ENCODE measurements around the gene KDM1B. TPM values are rescaled to one million over a fixed set of nuclear protein-coding genes. Genes with fewer than 3 reads are reported as not detected.

KDM1B gene
- total RNA-seq, 3 donors from 2014 or later: 11.0 to 14.3 (median 12.5) TPM

DNA sequence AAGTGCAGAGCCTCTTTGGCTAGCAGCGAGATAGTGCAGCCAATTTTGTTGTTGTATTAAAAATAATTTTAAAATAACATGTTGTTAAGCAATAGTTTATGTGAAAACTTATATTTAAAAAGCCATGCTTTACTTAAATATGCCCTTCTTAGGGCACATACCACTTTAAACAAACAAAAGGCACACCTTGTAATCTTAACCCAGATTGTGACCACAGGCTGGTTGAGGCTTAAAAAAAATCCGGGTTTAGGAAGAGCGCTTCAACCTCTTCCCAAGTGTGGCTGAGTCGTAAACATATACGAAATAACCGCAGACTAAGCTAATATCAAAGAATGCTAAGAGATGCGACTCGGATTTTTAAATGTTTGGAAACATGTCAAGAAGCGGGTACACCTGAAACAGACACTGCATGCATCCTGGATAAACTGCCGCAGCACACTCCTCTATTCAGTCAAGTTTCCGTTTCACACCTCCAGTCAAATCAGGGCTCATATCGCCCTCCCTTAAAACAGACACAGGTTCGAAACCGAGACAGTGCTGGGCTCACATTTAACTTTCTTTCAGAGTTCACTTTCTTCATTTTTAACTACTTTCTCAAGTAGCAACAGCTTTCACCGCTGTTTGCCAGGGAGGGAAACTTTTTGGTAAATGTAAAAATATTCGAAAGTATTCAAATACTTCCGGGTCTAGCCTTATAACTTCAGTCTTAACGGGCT is 107.6 kb downstream of the KDM1B start:
- peak; percentile 50 to 59 for ATAC-seq
- Mint-ChIP-seq H3K9me3 (no peaks in the 10 kb centered on the region), H3K4me3 (peak overlapping the region; percentile 98), H3K27me3 (ENCODE audit: low read depth) (no peaks in the 10 kb centered on the region), H3K4me1 (ENCODE audit: low read depth) (peaks cover 61% of the 10 kb centered on the region), H3K36me3 (ENCODE audit: insufficient read depth) (peaks cover 26% of the 10 kb centered on the region)
- DNase-seq: no peak

DNA sequence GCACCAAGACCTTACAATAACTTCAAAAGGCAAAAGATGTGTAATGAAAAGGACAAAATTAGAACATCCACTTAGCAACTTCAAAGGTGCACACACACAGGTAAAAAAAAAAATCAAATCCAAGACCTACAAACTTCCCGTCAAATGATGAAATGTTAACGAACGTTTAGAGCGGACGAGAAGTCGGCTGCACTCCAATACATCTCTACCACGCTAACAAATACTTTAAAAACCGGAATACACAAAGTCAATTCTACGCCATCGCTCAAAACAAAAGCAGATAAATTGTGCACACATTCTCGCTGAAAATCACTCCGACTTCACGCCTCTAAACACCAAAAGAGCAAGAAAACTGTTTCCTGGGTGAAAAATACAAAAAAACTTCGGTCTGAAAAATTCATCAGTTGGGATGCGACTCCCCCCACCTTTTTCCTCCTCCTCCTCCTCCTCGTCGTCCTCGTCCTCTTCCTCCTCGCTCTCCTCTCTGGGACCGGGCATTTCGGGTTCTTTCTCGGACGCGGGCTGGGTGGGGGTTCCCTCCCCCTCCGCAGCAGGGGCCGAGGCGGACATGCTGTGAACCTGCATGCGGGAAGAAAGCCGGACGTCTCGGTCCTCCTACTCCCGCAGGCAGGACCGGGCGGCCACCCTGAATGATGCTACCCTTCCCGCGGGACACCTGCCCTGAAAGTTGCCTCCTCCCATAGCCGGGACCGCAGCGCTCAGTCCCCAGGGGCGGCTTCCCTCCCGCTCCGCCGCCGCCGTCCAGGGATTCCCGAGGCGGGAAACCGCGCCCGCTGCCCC is 108.4 kb downstream of the KDM1B start:
- H3K27me3 Mint-ChIP-seq (ENCODE audit: low read depth): no peaks in the 10 kb centered on the region
- H3K9me3 Mint-ChIP-seq: no peaks in the 10 kb centered on the region
- H3K4me1 Mint-ChIP-seq (ENCODE audit: low read depth): peaks cover 60% of the 10 kb centered on the region
- peak overlapping the region; percentile 98 for H3K4me3 Mint-ChIP-seq
- ATAC-seq (peak; percentile 3 to 7), DNase-seq (no peak)
- H3K36me3 Mint-ChIP-seq (ENCODE audit: insufficient read depth): peaks cover 25% of the 10 kb centered on the region

- Mint-ChIP-seq H3K27me3 (ENCODE audit: low read depth) (no peaks in the 10 kb centered on the region), H3K4me1 (ENCODE audit: low read depth) (peaks cover 55% of the 10 kb centered on the region)
- peak; percentile 65 to 71 for ATAC-seq
Observed at GRCh38 chr6:18264219-18264922, 109.1 kb downstream of the KDM1B start, which contains the start of gene DEK. Gene DEK (minus strand): TSS chr6:18264530. CDS start chr6:18263987, 543 bp downstream.

GRCh38 chr6:18264923-18265377 is 109.7 kb downstream of the KDM1B start:
- H3K4me1 Mint-ChIP-seq (ENCODE audit: low read depth): peaks cover 49% of the 10 kb centered on the region
- peak overlapping the region; percentile 90 for H3K4me3 Mint-ChIP-seq
- no peaks in the 10 kb centered on the region for H3K27me3 Mint-ChIP-seq (ENCODE audit: low read depth)
- DNase-seq: no peak
- H3K9me3 Mint-ChIP-seq: no peaks in the 10 kb centered on the region
- peaks cover 20% of the 10 kb centered on the region for H3K36me3 Mint-ChIP-seq (ENCODE audit: insufficient read depth)
- no peak for ATAC-seq

More at GRCh38 chr6:18264219-18264922, 109.1 kb downstream of the KDM1B start, which contains the start of gene DEK:
- Mint-ChIP-seq H3K4me3 (peak within 1 kb of the TSS; percentile 98), H3K36me3 (ENCODE audit: insufficient read depth) (peaks cover 24% of the 10 kb centered on the region), H3K9me3 (no peaks in the 10 kb centered on the region)
- peak; percentile 85 for DNase-seq

GRCh38 chr6:18265787-18266522 is 110.7 kb downstream of the KDM1B start:
- Mint-ChIP-seq H3K36me3 (ENCODE audit: insufficient read depth) (peaks cover 14% of the 10 kb centered on the region), H3K4me3 (peak overlapping the region; percentile 90), H3K4me1 (ENCODE audit: low read depth) (peaks cover 39% of the 10 kb centered on the region), H3K9me3 (no peaks in the 10 kb centered on the region), H3K27me3 (ENCODE audit: low read depth) (no peaks in the 10 kb centered on the region)
- no peak for DNase-seq
- no peak for ATAC-seq

DNA sequence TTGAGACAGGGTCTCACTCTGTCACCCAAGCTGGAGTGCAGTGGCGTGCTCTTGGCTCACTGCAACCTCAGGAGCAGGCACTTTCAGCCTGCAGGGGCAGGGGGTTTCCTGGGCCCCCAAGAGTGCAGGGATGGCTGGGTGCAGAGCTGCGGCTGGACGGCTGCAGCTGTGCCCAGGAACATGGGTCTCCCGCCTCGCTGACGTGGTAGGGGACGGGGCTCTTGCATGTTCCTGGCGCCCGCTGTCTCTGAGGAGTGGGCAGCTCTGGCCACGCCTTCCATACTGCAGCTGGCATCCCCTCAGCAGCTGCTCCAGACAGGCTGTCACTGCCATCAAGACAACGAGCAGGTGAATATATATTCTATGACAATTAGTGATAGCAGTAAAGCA is 111.3 kb downstream of the KDM1B start:
- ATAC-seq: no peak
- DNase-seq: no peak
- Mint-ChIP-seq H3K4me1 (ENCODE audit: low read depth) (peaks cover 34% of the 10 kb centered on the region), H3K9me3 (no peaks in the 10 kb centered on the region), H3K36me3 (ENCODE audit: insufficient read depth) (peaks cover 13% of the 10 kb centered on the region), H3K27me3 (ENCODE audit: low read depth) (no peaks in the 10 kb centered on the region), H3K4me3 (no peak overlapping the region)

DNA sequence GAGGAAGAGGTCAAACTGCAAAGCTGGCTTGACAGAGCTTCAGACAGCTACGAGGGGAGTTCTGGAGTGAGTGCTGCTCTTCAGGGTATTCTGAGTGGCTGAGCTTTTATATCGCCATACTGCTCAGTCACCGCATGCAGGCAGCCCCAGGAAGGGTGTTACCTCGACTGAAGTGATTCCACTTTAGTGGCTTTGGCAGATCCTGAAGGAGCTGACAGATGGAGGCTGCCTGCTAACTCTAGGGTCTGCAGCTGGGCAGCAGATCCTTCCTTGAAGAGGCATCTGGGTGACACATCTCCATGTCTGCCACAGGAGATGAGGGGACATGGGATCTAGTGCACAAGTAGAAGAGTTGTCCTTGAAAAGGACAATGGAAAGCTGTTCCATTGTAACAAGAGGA is 112.8 kb downstream of the KDM1B start:
- Mint-ChIP-seq H3K4me1 (ENCODE audit: low read depth) (peaks cover 19% of the 10 kb centered on the region), H3K36me3 (ENCODE audit: insufficient read depth) (peaks cover under 1% of the 10 kb centered on the region), H3K4me3 (no peak overlapping the region), H3K27me3 (ENCODE audit: low read depth) (no peaks in the 10 kb centered on the region), H3K9me3 (no peaks in the 10 kb centered on the region)
- DNase-seq: no peak
- ATAC-seq: no peak

- no peak overlapping the region for H3K4me3 Mint-ChIP-seq
- no peak for DNase-seq
- H3K27me3 Mint-ChIP-seq (ENCODE audit: low read depth): no peaks in the 10 kb centered on the region
- H3K9me3 Mint-ChIP-seq: no peaks in the 10 kb centered on the region
- H3K36me3 Mint-ChIP-seq (ENCODE audit: insufficient read depth): no peaks in the 10 kb centered on the region
- H3K4me1 Mint-ChIP-seq (ENCODE audit: low read depth): peaks cover 12% of the 10 kb centered on the region
- no peak for ATAC-seq
Observed at GRCh38 chr6:18269253-18269652, 114.0 kb downstream of the KDM1B start.

- DNase-seq (no peak), ATAC-seq (no peak)
- no peaks in the 10 kb centered on the region for H3K36me3 Mint-ChIP-seq (ENCODE audit: insufficient read depth)
- H3K9me3 Mint-ChIP-seq: no peaks in the 10 kb centered on the region
- H3K4me1 Mint-ChIP-seq (ENCODE audit: low read depth): peaks cover 11% of the 10 kb centered on the region
- H3K27me3 Mint-ChIP-seq (ENCODE audit: low read depth): no peaks in the 10 kb centered on the region
- no peak overlapping the region for H3K4me3 Mint-ChIP-seq
Observed at GRCh38 chr6:18269717-18270116, 114.5 kb downstream of the KDM1B start.

DNA sequence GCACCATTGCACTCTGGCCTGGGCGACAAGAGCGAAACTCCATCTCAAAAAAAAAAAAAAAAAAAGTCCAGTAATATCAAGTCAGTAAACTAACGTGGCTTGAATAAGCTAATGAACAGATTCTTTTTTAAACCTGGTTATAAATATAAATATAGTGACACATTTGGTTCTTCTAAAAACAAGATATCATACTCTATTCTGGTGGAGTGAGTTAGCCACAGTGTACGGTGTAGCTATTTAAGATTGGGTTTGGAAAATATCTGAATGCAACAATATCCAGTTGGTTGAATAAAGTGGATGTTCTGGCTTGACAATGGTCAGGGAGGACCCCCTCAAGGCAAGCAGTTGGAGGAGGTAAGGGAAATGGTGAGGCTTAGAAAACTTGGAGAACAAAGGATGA is 115.0 kb downstream of the KDM1B start:
- DNase-seq (no peak), ATAC-seq (no peak)
- Mint-ChIP-seq H3K36me3 (ENCODE audit: insufficient read depth) (no peaks in the 10 kb centered on the region), H3K9me3 (no peaks in the 10 kb centered on the region), H3K27me3 (ENCODE audit: low read depth) (peaks cover 3% of the 10 kb centered on the region), H3K4me3 (no peak overlapping the region), H3K4me1 (ENCODE audit: low read depth) (peaks cover 6% of the 10 kb centered on the region)

Other genes with a start within 250 kb of the KDM1B start
- under 1 TPM; 0.29 to 0.63 (median 0.43) TPM for gene KIF13A, start 167.8 kb upstream of the KDM1B start, total RNA-seq
- gene NHLRC1, start 32.7 kb upstream of the KDM1B start, total RNA-seq: under 1 TPM; 0.22 to 0.50 (median 0.28) TPM
- gene TPMT, start 345 bp upstream of the KDM1B start, total RNA-seq: 1 to 10 TPM; 1.4 to 3.8 (median 3.7) TPM
- 100 to 1,000 TPM; 124 to 154 (median 130) TPM for gene DEK, start 109.1 kb downstream of the KDM1B start, total RNA-seq
- 1 to 10 TPM in 2 of 3 donors, under 1 TPM in 1; 0.61 to 1.8 (median 1.4) TPM for gene RNF144B, start 231.9 kb downstream of the KDM1B start, total RNA-seq